Measurements from ENCODE around the gene LEFTY1.
A peak's percentile ranks its signal among the peaks of the same experiment; 100 is the strongest.

Gene LEFTY1

DNA sequence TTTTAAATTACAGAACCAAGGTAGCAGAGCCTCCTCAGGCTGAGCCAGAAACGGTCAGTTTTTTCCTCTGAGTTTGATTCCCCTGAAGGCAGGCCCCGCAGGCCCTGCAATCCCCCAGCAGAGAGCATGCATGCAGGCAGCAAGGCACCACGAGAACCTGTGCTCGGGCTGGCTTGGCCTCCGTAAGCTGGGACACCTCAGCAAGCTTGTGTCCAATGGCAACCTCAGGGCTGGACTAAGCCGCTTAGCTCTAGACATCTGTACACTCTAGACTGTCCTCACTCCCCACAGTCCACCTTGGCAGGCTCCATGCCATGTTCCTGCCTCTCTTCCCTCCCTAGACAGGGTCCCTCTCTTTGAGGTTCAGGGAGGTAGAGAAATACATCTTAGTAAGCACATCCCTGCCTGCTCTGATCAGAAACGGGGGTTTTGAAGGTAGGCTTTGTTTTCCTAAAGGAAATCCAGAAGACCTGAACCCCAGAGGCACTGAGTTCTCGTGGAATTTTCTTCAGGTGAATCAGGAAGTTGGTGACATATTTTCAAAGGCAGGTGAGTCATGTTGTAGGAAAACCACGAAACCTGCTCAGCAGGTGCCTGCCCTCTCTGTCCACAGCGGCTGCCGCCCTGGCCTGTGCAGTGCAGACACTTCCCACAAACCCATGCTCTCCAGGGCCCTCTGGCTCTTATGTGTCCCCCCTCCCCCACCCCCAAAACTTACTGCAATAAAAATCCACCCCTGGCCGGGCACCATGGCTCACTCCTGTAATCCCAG, 13.7 kb downstream of the LEFTY1 start:
- Mint-ChIP-seq H3K27ac (no peak overlapping the region), H3K4me1 (ENCODE audit: low read depth) (peaks cover 40% of the 10 kb centered on the region), H3K36me3 (ENCODE audit: low read depth) (peaks cover 52% of the 10 kb centered on the region), H3K27me3 (ENCODE audit: low read depth) (no peaks in the 10 kb centered on the region), H3K4me3 (no peak overlapping the region), H3K9me3 (no peaks in the 10 kb centered on the region)

DNA sequence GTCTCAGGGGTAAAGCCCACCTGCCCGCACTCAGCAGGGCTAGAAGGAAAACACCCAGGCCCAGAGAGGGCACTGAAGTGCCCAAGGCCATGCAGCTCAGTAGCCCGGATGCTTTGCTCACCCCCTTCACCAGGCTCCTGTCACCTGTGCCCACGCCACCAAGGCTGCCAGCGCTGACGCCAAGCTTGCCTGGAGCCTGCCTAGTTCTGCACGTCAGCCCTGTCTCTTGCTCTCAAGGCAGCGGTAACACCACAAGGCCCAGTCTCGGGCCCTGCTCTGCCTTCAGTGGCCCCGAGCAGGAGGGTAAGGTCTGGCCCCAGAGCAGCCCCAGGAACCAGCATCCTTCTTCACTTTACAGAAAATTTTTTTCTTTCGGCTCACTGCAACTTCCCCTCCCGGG, 14.5 kb downstream of the LEFTY1 start:
- H3K4me3 Mint-ChIP-seq, result no peak overlapping the region
- no peaks in the 10 kb centered on the region for H3K27me3 Mint-ChIP-seq (ENCODE audit: low read depth)
- H3K27ac Mint-ChIP-seq, result no peak overlapping the region
- H3K9me3 Mint-ChIP-seq, result no peaks in the 10 kb centered on the region
- H3K4me1 Mint-ChIP-seq (ENCODE audit: low read depth), result peaks cover 32% of the 10 kb centered on the region
- peaks cover 47% of the 10 kb centered on the region for H3K36me3 Mint-ChIP-seq (ENCODE audit: low read depth)

DNA sequence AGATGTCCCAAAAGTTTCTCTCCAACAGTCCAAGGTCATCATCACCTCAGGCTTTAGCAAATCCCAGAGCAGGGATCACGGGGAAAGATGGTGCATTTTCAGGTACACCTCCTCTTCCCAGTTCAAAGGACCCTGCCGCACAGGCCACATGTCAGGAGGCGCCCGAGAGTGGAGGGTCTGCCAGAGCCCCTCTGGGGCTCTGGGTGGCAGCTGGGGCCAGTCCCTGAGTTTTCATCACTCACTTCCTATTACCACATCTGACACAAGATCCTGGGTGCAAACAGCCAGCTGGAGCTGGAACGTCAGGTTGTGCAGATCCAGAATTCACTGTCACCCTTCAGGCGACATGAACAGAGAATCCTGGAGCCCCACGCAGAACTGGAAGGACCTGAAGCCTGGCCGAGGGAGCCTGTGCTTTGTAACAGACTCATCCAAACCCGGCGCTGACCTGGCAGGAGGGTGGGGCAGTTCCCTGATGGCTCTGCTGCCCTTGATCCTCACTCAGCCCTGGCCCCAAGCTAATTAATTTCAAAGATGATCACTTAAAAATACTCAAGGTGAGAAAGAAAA, 15.6 kb downstream of the LEFTY1 start:
- Mint-ChIP-seq H3K9me3 (no peaks in the 10 kb centered on the region), H3K36me3 (ENCODE audit: low read depth) (peaks cover 44% of the 10 kb centered on the region), H3K4me3 (no peak overlapping the region), H3K27ac (no peak overlapping the region), H3K27me3 (ENCODE audit: low read depth) (no peaks in the 10 kb centered on the region), H3K4me1 (ENCODE audit: low read depth) (peaks cover 23% of the 10 kb centered on the region)

DNA sequence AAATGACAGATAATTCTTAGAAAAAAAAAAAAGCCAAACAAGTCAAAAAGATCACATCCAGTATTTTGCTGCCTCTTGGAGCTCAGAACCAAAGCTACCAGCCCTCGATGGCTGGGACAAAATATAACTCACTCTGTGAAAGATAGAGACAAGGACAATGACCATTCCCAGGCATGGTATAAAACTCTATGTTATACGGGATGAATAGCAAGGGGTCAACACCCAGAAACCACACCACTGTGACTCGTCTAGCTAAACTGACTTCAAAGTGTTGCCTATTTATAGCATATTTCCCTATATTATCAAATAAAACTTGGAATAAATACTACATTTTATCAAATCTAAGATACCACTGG, 16.9 kb downstream of the LEFTY1 start:
- no peak overlapping the region for H3K4me3 Mint-ChIP-seq
- H3K27ac Mint-ChIP-seq, result no peak overlapping the region
- H3K4me1 Mint-ChIP-seq (ENCODE audit: low read depth), result peaks cover 22% of the 10 kb centered on the region
- peaks cover 46% of the 10 kb centered on the region for H3K36me3 Mint-ChIP-seq (ENCODE audit: low read depth)
- no peaks in the 10 kb centered on the region for H3K27me3 Mint-ChIP-seq (ENCODE audit: low read depth)
- no peaks in the 10 kb centered on the region for H3K9me3 Mint-ChIP-seq

DNA sequence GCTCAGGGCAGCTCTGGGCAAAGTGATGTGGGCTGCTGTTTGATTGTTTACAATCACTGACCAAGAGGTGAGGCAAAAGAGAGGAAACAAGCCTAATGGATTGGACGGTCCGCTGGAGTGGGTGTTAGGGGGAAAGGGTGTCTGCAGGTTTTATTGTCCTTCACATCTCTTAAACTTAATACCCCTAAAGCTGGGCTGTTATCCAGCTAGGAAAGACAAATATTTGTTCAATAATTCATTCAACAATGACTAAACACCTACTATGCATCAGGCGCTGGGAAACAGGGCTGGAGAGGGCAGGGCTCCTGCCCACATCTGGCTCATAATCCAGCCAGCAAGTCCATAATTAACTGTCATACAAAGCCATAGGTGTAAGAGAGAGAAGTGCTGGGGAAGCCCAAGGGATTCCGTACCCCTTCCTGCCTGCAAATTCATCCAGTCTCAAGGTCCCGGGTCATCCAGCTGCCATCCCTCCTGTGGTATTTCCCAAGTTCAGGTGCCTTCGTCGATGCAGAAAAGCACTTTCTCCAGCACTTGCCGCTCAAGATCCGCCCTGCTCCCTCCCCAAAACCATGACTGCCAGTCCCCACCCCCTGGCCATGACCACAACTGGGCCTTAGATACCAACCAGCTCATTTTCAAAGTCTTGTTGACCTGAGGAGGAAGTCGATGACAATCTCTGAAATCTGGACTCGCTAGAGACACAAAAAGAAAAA, 17.4 kb downstream of the LEFTY1 start:
- peaks cover 46% of the 10 kb centered on the region for H3K36me3 Mint-ChIP-seq (ENCODE audit: low read depth)
- H3K4me1 Mint-ChIP-seq (ENCODE audit: low read depth), result peaks cover 25% of the 10 kb centered on the region
- no peak overlapping the region for H3K27ac Mint-ChIP-seq
- no peaks in the 10 kb centered on the region for H3K9me3 Mint-ChIP-seq
- no peaks in the 10 kb centered on the region for H3K27me3 Mint-ChIP-seq (ENCODE audit: low read depth)
- H3K4me3 Mint-ChIP-seq, result no peak overlapping the region

DNA sequence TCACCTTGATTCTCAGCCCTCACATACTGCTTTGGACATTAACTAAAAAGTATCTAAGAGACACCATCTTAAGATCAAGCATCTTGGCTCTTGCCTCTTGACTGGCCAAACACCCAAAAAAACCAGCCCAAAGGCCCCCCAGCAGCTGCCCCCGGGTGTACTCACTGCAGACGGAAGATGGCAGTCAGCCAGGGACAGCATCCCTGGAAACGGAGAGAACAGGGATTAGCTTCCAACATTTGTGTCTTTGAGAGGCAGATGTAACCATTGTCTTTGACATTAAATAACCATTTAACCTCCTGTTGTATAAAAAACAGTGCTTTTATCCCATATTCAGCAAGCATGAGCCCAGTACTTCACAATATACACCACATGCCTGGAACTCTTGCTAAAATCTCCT, 18.0 kb downstream of the LEFTY1 start:
- Mint-ChIP-seq H3K27me3 (ENCODE audit: low read depth) (no peaks in the 10 kb centered on the region), H3K4me1 (ENCODE audit: low read depth) (peaks cover 25% of the 10 kb centered on the region), H3K4me3 (no peak overlapping the region), H3K27ac (no peak overlapping the region), H3K36me3 (ENCODE audit: low read depth) (peaks cover 52% of the 10 kb centered on the region), H3K9me3 (no peaks in the 10 kb centered on the region)

DNA sequence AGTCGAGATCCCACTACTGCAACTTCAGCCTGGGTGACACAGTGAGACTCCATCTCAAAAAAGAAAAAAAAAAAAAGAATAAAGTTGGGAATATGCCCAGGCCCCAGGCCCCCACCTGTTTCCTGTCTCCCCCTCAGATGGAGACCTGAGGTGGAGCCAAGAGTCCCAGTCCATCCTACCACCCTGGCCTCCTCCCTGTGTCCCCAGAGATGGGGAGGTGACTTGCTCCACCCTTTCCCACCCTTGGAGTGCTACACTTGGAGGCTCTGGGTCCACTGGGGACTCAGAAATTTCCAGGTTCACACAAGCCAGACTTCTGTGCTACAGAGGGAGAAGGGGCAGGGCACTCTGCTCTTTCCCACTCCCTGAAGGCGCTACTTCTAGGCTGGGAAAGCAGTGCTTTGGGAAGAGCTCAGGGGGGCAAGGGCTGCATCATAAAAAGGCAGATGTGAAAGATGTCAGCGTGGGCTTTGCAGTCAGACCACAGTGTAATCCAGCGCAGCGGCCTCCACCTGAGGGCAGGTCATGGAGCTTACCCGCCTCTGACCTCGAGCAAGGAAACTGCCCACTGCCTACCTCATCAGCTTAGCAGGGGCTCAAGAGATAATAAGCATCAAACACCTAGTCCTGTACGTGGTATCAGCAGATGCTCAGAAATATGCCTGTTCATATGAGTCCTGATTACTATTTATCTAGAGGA, 20.2 kb downstream of the LEFTY1 start:
- Mint-ChIP-seq H3K4me1 (ENCODE audit: low read depth) (peaks cover 24% of the 10 kb centered on the region), H3K27me3 (ENCODE audit: low read depth) (no peaks in the 10 kb centered on the region), H3K9me3 (no peaks in the 10 kb centered on the region), H3K36me3 (ENCODE audit: low read depth) (peaks cover 53% of the 10 kb centered on the region), H3K4me3 (no peak overlapping the region), H3K27ac (no peak overlapping the region)

DNA sequence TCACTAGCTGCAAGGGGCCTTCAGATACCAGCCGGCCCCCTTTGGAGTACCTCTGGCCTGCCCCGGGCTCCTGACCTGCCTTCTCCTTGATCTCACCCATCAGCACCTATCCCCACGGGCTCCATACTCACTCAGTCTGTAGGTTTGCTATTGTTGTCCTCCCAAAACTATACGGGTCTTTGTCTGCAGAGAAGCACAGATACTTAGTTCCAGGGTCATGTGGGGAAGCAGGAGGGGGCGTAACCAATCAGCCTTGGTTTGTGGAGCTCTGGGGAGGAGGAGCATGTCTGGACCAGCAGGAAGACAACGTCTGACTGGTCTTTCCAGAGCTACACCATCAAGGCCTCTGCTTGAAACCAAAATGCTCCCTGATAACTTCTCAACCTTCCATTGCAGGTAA, 22.0 kb downstream of the LEFTY1 start:
- Mint-ChIP-seq H3K4me1 (ENCODE audit: low read depth) (peaks cover 24% of the 10 kb centered on the region), H3K9me3 (no peaks in the 10 kb centered on the region), H3K36me3 (ENCODE audit: low read depth) (peaks cover 54% of the 10 kb centered on the region), H3K27me3 (ENCODE audit: low read depth) (no peaks in the 10 kb centered on the region), H3K4me3 (peak overlapping the region; percentile 29), H3K27ac (peak overlapping the region; percentile 13)

DNA sequence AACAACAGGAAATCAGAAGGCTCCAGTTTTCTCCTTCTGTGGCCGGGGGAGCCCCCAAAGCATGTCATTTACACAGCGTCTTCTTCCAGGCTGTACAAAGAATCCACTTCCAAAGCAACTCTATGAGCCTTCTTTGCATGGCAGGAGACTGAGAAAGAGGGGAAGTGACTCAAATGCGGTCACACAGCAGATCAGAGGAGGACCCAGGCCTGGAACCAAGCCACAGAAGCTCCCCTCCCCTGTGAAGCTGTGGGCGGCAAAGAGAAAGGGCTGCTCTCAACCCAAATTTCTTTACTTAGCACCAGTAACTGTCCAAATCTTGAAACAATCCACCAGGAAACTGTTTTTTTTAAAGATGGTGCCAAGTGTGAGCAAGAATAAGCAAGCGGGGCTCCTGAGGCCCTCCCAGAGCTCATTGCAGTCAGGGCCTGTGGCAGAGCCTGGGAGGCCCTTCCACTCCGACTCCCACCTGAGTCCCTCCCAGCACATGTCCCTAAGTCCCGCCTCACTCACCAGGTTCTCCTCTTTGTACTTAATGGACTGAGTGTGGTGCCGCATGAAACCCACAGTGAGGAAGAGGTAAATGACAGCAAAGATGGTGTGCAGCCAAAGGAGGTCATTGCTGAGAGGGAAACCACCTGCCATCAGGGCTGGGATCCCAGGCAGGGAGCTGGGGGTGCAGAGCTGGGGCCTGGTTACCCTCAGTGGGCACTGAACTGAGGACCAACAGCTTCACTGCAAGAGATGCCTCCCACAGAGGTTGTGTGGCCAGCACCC, 22.7 kb downstream of the LEFTY1 start:
- Mint-ChIP-seq H3K27me3 (ENCODE audit: low read depth) (no peaks in the 10 kb centered on the region), H3K4me1 (ENCODE audit: low read depth) (peaks cover 24% of the 10 kb centered on the region), H3K36me3 (ENCODE audit: low read depth) (peaks cover 51% of the 10 kb centered on the region), H3K4me3 (peak overlapping the region; percentile 69), H3K9me3 (no peaks in the 10 kb centered on the region), H3K27ac (peak overlapping the region; percentile 77)

GRCh38 chr1:225865514-225865913, 23.4 kb downstream of the LEFTY1 start:
- no peak overlapping the region for H3K27ac Mint-ChIP-seq
- H3K4me1 Mint-ChIP-seq (ENCODE audit: low read depth), result peaks cover 24% of the 10 kb centered on the region
- no peak overlapping the region for H3K4me3 Mint-ChIP-seq
- peaks cover 45% of the 10 kb centered on the region for H3K36me3 Mint-ChIP-seq (ENCODE audit: low read depth)
- H3K27me3 Mint-ChIP-seq (ENCODE audit: low read depth), result no peaks in the 10 kb centered on the region
- H3K9me3 Mint-ChIP-seq, result no peaks in the 10 kb centered on the region

- H3K27me3 Mint-ChIP-seq (ENCODE audit: low read depth), result no peaks in the 10 kb centered on the region
- peaks cover 22% of the 10 kb centered on the region for H3K4me1 Mint-ChIP-seq (ENCODE audit: low read depth)
- H3K27ac Mint-ChIP-seq, result no peak overlapping the region
- no peak overlapping the region for H3K4me3 Mint-ChIP-seq
- no peaks in the 10 kb centered on the region for H3K9me3 Mint-ChIP-seq
- peaks cover 54% of the 10 kb centered on the region for H3K36me3 Mint-ChIP-seq (ENCODE audit: low read depth)
These were observed 25.8 kb downstream of the LEFTY1 start for GRCh38 chr1:225863167-225863566.

GRCh38 chr1:225862581-225862950, 26.4 kb downstream of the LEFTY1 start:
- Mint-ChIP-seq H3K4me1 (ENCODE audit: low read depth) (peaks cover 20% of the 10 kb centered on the region), H3K27ac (no peak overlapping the region), H3K27me3 (ENCODE audit: low read depth) (no peaks in the 10 kb centered on the region), H3K9me3 (no peaks in the 10 kb centered on the region), H3K4me3 (no peak overlapping the region), H3K36me3 (ENCODE audit: low read depth) (peaks cover 53% of the 10 kb centered on the region)

- no peaks in the 10 kb centered on the region for H3K27me3 Mint-ChIP-seq (ENCODE audit: low read depth)
- peaks cover 49% of the 10 kb centered on the region for H3K36me3 Mint-ChIP-seq (ENCODE audit: low read depth)
- no peak overlapping the region for H3K27ac Mint-ChIP-seq
- no peaks in the 10 kb centered on the region for H3K9me3 Mint-ChIP-seq
- peaks cover 14% of the 10 kb centered on the region for H3K4me1 Mint-ChIP-seq (ENCODE audit: low read depth)
- no peak overlapping the region for H3K4me3 Mint-ChIP-seq
These were observed 26.9 kb downstream of the LEFTY1 start for GRCh38 chr1:225861834-225862580.

All from T-helper 1 cell treated with Interleukin-12 subunit alpha and Interleukin-12 subunit beta and Interleukin-4 antibody, amounts not matched to agents 30 μg/mL and 1 μg/mL, for 36 hours (primary cell).